ENCODE measurements around the gene DNAJC1.

DNA sequence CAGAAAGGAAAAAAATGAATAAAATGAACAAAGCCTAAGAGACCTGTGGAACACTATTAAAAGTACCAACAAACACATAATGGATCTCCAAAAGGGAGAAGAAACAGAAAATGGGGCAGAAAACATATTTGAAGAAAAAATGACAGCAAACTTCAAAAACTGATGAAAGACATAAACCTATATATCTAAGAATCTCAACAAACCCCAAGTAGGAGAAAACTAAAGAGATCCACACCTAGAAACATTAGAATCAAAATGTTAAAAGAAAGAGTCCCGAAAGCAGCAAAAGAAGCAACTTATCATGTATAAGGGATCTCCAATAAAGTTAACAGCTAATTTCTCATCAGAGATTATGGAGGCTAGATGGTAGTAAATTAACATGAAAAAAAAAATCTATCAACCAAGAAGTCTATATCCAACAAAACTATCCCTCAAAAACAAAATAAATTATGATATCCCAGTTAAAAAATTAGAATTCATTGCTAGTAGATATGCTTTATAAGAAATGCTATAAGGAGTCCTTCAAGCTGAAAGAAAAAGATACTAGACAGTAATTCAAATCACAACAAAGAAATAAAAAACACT lies 68.0 kb downstream of the DNAJC1 start:
- TF ChIP-seq POLR2A (IDR thresholded peaks at IDR 0.05; ENCODE audit: low read depth, low read length) = no peak
- no peak for TF ChIP-seq CREB1 (IDR thresholded peaks at IDR 0.05; ENCODE audit: low read depth)
- TF ChIP-seq, protein P1, sequence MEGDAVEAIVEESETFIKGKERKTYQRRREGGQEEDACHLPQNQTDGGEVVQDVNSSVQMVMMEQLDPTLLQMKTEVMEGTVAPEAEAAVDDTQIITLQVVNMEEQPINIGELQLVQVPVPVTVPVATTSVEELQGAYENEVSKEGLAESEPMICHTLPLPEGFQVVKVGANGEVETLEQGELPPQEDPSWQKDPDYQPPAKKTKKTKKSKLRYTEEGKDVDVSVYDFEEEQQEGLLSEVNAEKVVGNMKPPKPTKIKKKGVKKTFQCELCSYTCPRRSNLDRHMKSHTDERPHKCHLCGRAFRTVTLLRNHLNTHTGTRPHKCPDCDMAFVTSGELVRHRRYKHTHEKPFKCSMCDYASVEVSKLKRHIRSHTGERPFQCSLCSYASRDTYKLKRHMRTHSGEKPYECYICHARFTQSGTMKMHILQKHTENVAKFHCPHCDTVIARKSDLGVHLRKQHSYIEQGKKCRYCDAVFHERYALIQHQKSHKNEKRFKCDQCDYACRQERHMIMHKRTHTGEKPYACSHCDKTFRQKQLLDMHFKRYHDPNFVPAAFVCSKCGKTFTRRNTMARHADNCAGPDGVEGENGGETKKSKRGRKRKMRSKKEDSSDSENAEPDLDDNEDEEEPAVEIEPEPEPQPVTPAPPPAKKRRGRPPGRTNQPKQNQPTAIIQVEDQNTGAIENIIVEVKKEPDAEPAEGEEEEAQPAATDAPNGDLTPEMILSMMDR (IDR thresholded peaks at IDR 0.05 in 2 of 3, conservative IDR thresholded peaks at IDR 0.05 in 1 of 3; ENCODE audit: control insufficient read depth in 2 of 3, extremely low read depth in 1 of 3, insufficient read depth in 1 of 3, low read depth in 3 of 3, low read length in 3 of 3) = no peak
- TF ChIP-seq, protein P2, sequence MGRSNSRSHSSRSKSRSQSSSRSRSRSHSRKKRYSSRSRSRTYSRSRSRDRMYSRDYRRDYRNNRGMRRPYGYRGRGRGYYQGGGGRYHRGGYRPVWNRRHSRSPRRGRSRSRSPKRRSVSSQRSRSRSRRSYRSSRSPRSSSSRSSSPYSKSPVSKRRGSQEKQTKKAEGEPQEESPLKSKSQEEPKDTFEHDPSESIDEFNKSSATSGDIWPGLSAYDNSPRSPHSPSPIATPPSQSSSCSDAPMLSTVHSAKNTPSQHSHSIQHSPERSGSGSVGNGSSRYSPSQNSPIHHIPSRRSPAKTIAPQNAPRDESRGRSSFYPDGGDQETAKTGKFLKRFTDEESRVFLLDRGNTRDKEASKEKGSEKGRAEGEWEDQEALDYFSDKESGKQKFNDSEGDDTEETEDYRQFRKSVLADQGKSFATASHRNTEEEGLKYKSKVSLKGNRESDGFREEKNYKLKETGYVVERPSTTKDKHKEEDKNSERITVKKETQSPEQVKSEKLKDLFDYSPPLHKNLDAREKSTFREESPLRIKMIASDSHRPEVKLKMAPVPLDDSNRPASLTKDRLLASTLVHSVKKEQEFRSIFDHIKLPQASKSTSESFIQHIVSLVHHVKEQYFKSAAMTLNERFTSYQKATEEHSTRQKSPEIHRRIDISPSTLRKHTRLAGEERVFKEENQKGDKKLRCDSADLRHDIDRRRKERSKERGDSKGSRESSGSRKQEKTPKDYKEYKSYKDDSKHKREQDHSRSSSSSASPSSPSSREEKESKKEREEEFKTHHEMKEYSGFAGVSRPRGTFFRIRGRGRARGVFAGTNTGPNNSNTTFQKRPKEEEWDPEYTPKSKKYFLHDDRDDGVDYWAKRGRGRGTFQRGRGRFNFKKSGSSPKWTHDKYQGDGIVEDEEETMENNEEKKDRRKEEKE (IDR thresholded peaks at IDR 0.05) = no peak
- TF ChIP-seq TAF1 (IDR thresholded peaks at IDR 0.05; ENCODE audit: borderline replicate concordance, low read depth, low read length) = no peak
- no peak for TF ChIP-seq YY1 (IDR thresholded peaks at IDR 0.05; ENCODE audit: low read depth, low read length)
- TF ChIP-seq KDM1A (IDR thresholded peaks at IDR 0.05; ENCODE audit: borderline replicate concordance) = no peak

Data from GM12878 (cell line).